AG04450 (cell line): ENCODE measurements around the gene RASA2. TPM values are rescaled to one million over a fixed set of nuclear protein-coding genes. Genes with fewer than 3 reads are reported as not detected.
A peak's percentile ranks its signal among the peaks of the same experiment; 100 is the strongest.

Experiments
- CTCF ChIA-PET: fragments of 300-600, 350-600 bp; formaldehyde crosslinking; extraction: SDS; loops from one replicate; lab custom pipeline; 2022; ENCODE audit warnings: antibody characterized with exemption, inconsistent platforms; lab: Charles Lee
- POLR2A ChIA-PET: fragments of 350-600 bp; formaldehyde crosslinking; extraction: SDS; loops from one replicate; lab custom pipeline; 2021; ENCODE audit warnings: antibody characterized with exemption, inconsistent platforms; lab: Yijun Ruan, JAX
- DNase-seq: peaks from one replicate; pipeline ENCODE4 v3.0.0-alpha.2; 2011; ENCODE audit warnings: low read depth, low spot score
- H3K27ac ChIP-seq: one replicate; pipeline ENCODE4 v1.5.1; 2012; ENCODE audit warnings: low read depth, low read length, control low read depth
- H3K27me3 ChIP-seq: one replicate; pipeline ENCODE4 v1.6.0; 2012; ENCODE audit warnings: low read length; ENCODE audit not compliant: control insufficient read depth, insufficient read depth
- H3K4me3 ChIP-seq: 2 replicates; pipeline ENCODE4 v1.5.1; 2011; ENCODE audit warnings: mild to moderate bottlenecking, low read depth, low read length, control low read depth
- H3K9me3 ChIP-seq: 2 replicates; pipeline ENCODE4 v1.5.1; 2012; ENCODE audit warnings: low read length; ENCODE audit not compliant: control insufficient read depth, insufficient read depth
- polyA plus RNA-seq: library from polyadenylated mRNA; depleted of rRNA; stranded (reverse); fragments of >200 nt; gene quantifications from 2 replicates; pipeline ENCODE4 v1.2.3, GENCODE V29; 2011; rRNA removed
- TF ChIP-seq, protein P1 (sequence below): IDR thresholded peaks from 2 replicates; pipeline ENCODE4 v1.5.1; 2011; ENCODE audit warnings: low read depth, low read length, control low read depth, inconsistent platforms

RASA2 gene
- polyA plus RNA-seq, 1 experiment = 11.6 TPM

DNA sequence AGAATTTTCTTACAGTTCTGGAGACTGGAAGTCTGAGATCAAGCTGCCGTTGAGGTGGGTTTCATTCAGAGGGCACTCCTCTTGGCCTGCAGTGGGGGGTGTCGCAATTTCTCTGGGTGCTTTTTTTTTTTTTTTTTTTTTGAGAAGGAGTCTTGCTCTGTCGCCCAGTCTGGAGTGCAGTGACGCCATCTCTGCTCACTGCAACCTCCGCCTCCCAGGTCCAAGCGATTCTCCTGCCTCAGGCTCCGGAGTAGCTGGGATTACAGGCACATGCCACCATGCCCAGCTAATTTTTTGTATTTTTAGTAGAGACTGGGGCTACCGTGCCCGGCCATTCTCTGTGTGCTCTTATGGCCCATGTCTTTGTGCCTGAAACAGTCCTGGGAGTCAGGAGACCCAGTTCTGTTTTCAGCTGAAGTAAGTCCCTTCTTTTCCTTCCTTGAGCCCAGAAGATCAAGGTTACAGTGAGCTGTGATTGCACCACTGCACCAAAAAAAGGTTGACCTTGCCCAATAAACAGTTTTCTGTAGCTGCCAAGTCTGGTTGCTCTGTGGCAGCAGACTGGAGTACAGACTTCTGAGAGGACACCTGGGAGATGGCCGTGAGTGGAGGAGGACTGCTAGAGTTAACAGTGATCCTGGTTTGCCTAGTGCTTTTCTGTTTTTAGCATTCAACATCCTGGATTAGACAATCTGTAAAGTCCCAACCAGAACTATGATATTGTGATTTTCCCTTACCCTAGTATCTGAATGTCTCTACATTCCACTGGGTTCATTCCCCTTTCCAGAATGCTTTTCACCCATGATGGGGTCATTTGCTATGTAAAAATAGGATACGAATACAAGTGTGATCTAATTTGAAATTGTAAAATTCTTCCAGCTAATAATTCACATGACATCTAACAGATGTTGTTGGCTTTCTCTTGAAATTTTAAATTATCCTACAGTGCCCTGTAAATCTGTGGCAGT lies 174.7 kb downstream of the RASA2 start:
- TF ChIP-seq, protein P1, sequence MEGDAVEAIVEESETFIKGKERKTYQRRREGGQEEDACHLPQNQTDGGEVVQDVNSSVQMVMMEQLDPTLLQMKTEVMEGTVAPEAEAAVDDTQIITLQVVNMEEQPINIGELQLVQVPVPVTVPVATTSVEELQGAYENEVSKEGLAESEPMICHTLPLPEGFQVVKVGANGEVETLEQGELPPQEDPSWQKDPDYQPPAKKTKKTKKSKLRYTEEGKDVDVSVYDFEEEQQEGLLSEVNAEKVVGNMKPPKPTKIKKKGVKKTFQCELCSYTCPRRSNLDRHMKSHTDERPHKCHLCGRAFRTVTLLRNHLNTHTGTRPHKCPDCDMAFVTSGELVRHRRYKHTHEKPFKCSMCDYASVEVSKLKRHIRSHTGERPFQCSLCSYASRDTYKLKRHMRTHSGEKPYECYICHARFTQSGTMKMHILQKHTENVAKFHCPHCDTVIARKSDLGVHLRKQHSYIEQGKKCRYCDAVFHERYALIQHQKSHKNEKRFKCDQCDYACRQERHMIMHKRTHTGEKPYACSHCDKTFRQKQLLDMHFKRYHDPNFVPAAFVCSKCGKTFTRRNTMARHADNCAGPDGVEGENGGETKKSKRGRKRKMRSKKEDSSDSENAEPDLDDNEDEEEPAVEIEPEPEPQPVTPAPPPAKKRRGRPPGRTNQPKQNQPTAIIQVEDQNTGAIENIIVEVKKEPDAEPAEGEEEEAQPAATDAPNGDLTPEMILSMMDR = no peak
- peaks cover 3% of the 10 kb centered on the region for H3K27me3 ChIP-seq
- CTCF ChIA-PET = interaction anchor here (1.3 kb wide), 2 partner anchors 17 to 214 kb away, joined by 4 read pairs; no protein-coding TSS in a partner anchor

DNA sequence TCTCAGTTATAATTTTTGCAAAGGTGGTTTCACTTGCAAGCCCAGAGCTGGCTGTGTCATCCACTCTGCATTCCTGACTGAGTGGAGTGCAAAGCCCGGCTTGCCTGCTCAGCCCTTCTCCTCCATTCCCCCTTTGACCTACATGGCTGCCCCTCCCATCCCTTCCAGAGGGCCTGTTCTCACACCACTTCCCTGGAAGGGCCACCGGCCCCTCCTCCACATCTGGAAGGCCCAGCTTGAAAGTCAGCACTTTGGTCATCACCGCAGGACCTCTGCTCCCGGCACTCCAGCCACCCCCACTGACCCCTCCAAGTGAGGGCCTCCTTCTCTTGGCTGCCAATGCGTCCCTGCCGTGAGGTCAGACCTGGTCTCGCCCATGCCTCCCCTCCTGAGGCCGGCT lies 177.2 kb downstream of the RASA2 start:
- Histone ChIP-seq H3K27ac (peak overlapping the region; percentile 39), H3K27me3 (no peaks in the 10 kb centered on the region), H3K4me3 (no peak overlapping the region), H3K9me3 (peaks cover 2% of the 10 kb centered on the region; the same call in 1 of the 2 replicates)
- CTCF ChIA-PET = no interaction called here
- TF ChIP-seq, protein P1 = no peak
- no peak for DNase-seq
- POLR2A ChIA-PET = no interaction called here

More for the DNA sequence above, 174.7 kb downstream of the RASA2 start:
- POLR2A ChIA-PET = no interaction called here
- Histone ChIP-seq H3K9me3 (peaks cover 4% of the 10 kb centered on the region), H3K27ac (no peak overlapping the region), H3K4me3 (no peak overlapping the region)
- DNase-seq = no peak

Other genes with a start within 250 kb of the RASA2 start
- 85.1 and 97.1 TPM in 2 replicates for gene ZBTB38, start 118.5 kb upstream of the RASA2 start, polyA plus RNA-seq